Liver (tissue), 9 donors: Measurements from ENCODE around the gene COL7A1. TPM values are rescaled to one million over a fixed set of nuclear protein-coding genes. Genes with fewer than 3 reads are reported as not detected.

Experiments used
- DNase-seq: peaks from one replicate; pipeline ENCODE4 v3.0.0-alpha.2; 2017; ENCODE audit warnings: low spot score
- H3K27ac ChIP-seq, 2 donors: one replicate each; pipeline ENCODE4 v1.7.0; 2013; ENCODE audit warnings: inconsistent platforms in 2 of 2, low read length in 2 of 2, control low read depth in 1 of 2, low read depth in 1 of 2, mild to moderate bottlenecking in 1 of 2
- H3K27me3 ChIP-seq, 4 donors: one replicate each; pipeline versions ENCODE4 v1.6.1 to v1.7.0; 2013; ENCODE audit warnings: low read length in 3 of 4, inconsistent platforms in 1 of 4, mild to moderate bottlenecking in 1 of 4, moderate library complexity in 1 of 4; ENCODE audit not compliant: control insufficient read depth in 4 of 4, insufficient read depth in 4 of 4
- H3K36me3 ChIP-seq, 4 donors: one replicate each; pipeline versions ENCODE4 v1.6.1 to v1.7.0; 2013; ENCODE audit warnings: low read length in 3 of 4, mild to moderate bottlenecking in 3 of 4, low read depth in 1 of 4, moderate library complexity in 1 of 4; ENCODE audit not compliant: control insufficient read depth in 4 of 4, insufficient read depth in 3 of 4
- H3K4me1 ChIP-seq, 4 donors: one replicate each; pipeline versions ENCODE4 v1.6.1 to v1.7.0; 2013; ENCODE audit warnings: low read length in 3 of 4, mild to moderate bottlenecking in 3 of 4, moderate library complexity in 1 of 4; ENCODE audit not compliant: control insufficient read depth in 4 of 4, insufficient read depth in 4 of 4
- H3K4me3 ChIP-seq, 3 donors: one replicate each; pipeline versions ENCODE4 v1.6.1 to v1.7.0; 2013; ENCODE audit warnings: low read length in 3 of 3, control low read depth in 1 of 3, low read depth in 1 of 3, mild to moderate bottlenecking in 1 of 3
- H3K9ac ChIP-seq, 2 donors: one replicate each; pipeline ENCODE4 v1.7.0; 2013; ENCODE audit warnings: low read length in 2 of 2, mild to moderate bottlenecking in 2 of 2, moderate library complexity in 2 of 2, control low read depth in 1 of 2, low read depth in 1 of 2
- H3K9me3 ChIP-seq, 4 donors: one replicate each; pipeline versions ENCODE4 v1.6.1 to v1.7.0; 2013; ENCODE audit warnings: low read length in 3 of 4; ENCODE audit not compliant: control insufficient read depth in 4 of 4
- EGR1 ChIP-seq, 2 donors: IDR thresholded peaks; 2 replicates each; pipeline ENCODE4 v1.6.1; 2016 to 2018; ENCODE audit warnings: antibody characterized with exemption in 2 of 2, low read depth in 2 of 2
- FOXA1 ChIP-seq: IDR thresholded peaks from 2 replicates; pipeline ENCODE4 v1.6.1; 2016; ENCODE audit warnings: antibody characterized with exemption
- GABPA ChIP-seq, 2 donors: IDR thresholded peaks in 1 of 2; conservative IDR thresholded peaks in 1 of 2; 2 replicates each; pipeline ENCODE4 v1.6.1; 2016; ENCODE audit warnings: antibody characterized with exemption in 2 of 2, mild to moderate bottlenecking in 1 of 2, moderate library complexity in 1 of 2
- HNF4A ChIP-seq, 2 donors: conservative IDR thresholded peaks; 2 replicates each; pipeline ENCODE4 v1.6.1; 2016; ENCODE audit warnings: antibody characterized with exemption in 2 of 2, mild to moderate bottlenecking in 2 of 2
- HNF4G ChIP-seq: IDR thresholded peaks from 2 replicates; pipeline ENCODE4 v1.6.1; 2016; ENCODE audit warnings: antibody characterized with exemption
- JUND ChIP-seq, 2 donors: IDR thresholded peaks; 2 replicates each; pipeline ENCODE4 v1.6.1; 2016; ENCODE audit warnings: antibody characterized with exemption in 2 of 2
- NR2F2 ChIP-seq: IDR thresholded peaks from 2 replicates; pipeline ENCODE4 v1.6.1; 2016; ENCODE audit warnings: antibody characterized with exemption
- RAD21 ChIP-seq, 2 donors: IDR thresholded peaks; 2 replicates each; pipeline ENCODE4 v1.6.1; 2016; ENCODE audit warnings: antibody characterized with exemption in 2 of 2, mild to moderate bottlenecking in 2 of 2
- RXRA ChIP-seq, 2 donors: IDR thresholded peaks; 2 replicates each; pipeline ENCODE4 v1.6.1; 2017 to 2018; ENCODE audit warnings: antibody characterized with exemption in 2 of 2, mild to moderate bottlenecking in 1 of 2
- SP1 ChIP-seq: IDR thresholded peaks from 2 replicates; pipeline ENCODE4 v1.6.1; 2018; ENCODE audit warnings: antibody characterized with exemption, mild to moderate bottlenecking
- TAF1 ChIP-seq: conservative IDR thresholded peaks from 2 replicates; pipeline ENCODE4 v1.6.1; 2016; ENCODE audit warnings: antibody characterized with exemption, mild to moderate bottlenecking
- YY1 ChIP-seq: IDR thresholded peaks from 2 replicates; pipeline ENCODE4 v1.6.1; 2016; ENCODE audit warnings: antibody characterized with exemption, mild to moderate bottlenecking
- WGBS: extraction: QIAGEN DNeasy Blood & Tissue Kit; methylation state at CpG from one replicate; pipeline ENCODE4 v1.1.7; 2013; 5-methylcytosine and 5-hydroxymethylcytosine counted together
- polyA plus RNA-seq, 2 donors: library from polyadenylated mRNA; stranded (reverse) in 1 of 2; unstranded in 1 of 2; fragments of 200-250 nt in 1 of 2; fragments of >200 nt in 1 of 2; fragmentation: Nextera tagmentation in 1 of 2; extraction: Ambion mirVana in 1 of 2; gene quantifications; one replicate each; pipeline versions ENCODE4 v1.2.1 to v1.2.3, GENCODE V29; 2013 to 2015
- total RNA-seq, 2 donors: library from RNA; depleted of rRNA; stranded (reverse); fragments of >200 nt; gene quantifications; one replicate each; pipeline ENCODE4 v1.2.3, GENCODE V29; 2014
- TF ChIP-seq, protein P1 (sequence below): IDR thresholded peaks from 2 replicates; pipeline ENCODE4 v1.6.1; 2016; ENCODE audit warnings: antibody characterized with exemption
- TF ChIP-seq, protein P2 (sequence below): IDR thresholded peaks from 2 replicates; pipeline ENCODE4 v1.6.1; 2016; ENCODE audit warnings: antibody characterized with exemption, mild to moderate bottlenecking
- TF ChIP-seq, protein P3 (sequence below): fragments of 150-350 bp; IDR thresholded peaks from 2 replicates; pipeline ENCODE4 v1.5.1; 2017; ENCODE audit warnings: improper control_type of control experiment, low read depth, low read length; ENCODE audit not compliant: missing input control
- TF ChIP-seq, protein P4 (sequence below): IDR thresholded peaks from 2 replicates; pipeline ENCODE4 v1.6.1; 2016; ENCODE audit warnings: antibody characterized with exemption
- TF ChIP-seq, protein P5 (sequence below): IDR thresholded peaks from 2 replicates; pipeline ENCODE4 v1.6.1; 2016; ENCODE audit warnings: antibody characterized with exemption
- donor health status: healthy.
- donor health status: healthy.
- donor health status: healthy.
- donor health status: healthy.
- donor health status: healthy.

Gene COL7A1
- total and polyA plus RNA-seq, 4 donors = 0.24 to 0.84 (median 0.40) TPM

DNA sequence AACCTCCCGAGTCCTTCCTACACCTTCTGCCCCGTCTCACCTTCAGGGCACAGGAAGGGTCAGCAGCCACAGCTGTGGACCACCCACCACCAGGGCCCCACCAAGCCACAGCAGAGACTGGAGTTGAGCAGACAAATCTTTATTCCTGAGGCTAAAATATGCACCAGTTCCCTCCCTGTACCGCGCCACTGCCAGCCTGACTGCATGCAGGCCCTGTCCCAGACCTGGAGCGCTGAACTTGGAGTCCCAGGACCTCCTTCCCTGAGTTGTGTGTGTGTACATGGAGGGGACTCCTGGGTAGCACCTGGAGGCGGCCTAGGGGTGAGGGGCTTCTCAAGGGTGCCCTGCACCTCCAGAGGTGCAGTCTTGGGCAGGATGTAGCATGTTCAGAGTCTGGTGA lies 30.5 kb upstream of the COL7A1 start:
- TF ChIP-seq, protein P1, sequence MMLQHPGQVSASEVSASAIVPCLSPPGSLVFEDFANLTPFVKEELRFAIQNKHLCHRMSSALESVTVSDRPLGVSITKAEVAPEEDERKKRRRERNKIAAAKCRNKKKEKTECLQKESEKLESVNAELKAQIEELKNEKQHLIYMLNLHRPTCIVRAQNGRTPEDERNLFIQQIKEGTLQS = no peak
- TF ChIP-seq, protein P2, sequence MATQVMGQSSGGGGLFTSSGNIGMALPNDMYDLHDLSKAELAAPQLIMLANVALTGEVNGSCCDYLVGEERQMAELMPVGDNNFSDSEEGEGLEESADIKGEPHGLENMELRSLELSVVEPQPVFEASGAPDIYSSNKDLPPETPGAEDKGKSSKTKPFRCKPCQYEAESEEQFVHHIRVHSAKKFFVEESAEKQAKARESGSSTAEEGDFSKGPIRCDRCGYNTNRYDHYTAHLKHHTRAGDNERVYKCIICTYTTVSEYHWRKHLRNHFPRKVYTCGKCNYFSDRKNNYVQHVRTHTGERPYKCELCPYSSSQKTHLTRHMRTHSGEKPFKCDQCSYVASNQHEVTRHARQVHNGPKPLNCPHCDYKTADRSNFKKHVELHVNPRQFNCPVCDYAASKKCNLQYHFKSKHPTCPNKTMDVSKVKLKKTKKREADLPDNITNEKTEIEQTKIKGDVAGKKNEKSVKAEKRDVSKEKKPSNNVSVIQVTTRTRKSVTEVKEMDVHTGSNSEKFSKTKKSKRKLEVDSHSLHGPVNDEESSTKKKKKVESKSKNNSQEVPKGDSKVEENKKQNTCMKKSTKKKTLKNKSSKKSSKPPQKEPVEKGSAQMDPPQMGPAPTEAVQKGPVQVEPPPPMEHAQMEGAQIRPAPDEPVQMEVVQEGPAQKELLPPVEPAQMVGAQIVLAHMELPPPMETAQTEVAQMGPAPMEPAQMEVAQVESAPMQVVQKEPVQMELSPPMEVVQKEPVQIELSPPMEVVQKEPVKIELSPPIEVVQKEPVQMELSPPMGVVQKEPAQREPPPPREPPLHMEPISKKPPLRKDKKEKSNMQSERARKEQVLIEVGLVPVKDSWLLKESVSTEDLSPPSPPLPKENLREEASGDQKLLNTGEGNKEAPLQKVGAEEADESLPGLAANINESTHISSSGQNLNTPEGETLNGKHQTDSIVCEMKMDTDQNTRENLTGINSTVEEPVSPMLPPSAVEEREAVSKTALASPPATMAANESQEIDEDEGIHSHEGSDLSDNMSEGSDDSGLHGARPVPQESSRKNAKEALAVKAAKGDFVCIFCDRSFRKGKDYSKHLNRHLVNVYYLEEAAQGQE = no peak
- TF ChIP-seq HNF4A (conservative IDR thresholded peaks at IDR 0.05) (no peak), SP1 (no peak), EGR1 (IDR thresholded peaks at IDR 0.05; ENCODE audit: low read depth in 2 of 2) (no peak), RAD21 (IDR thresholded peaks at IDR 0.05) (no peak), GABPA (IDR thresholded peaks at IDR 0.05 in 1 of 2, conservative IDR thresholded peaks at IDR 0.05 in 1 of 2) (no peak), JUND (IDR thresholded peaks at IDR 0.05) (no peak), RXRA (IDR thresholded peaks at IDR 0.05) (no peak), NR2F2 (no peak), HNF4G (no peak), YY1 (no peak), TAF1 (no peak), FOXA1 (no peak)
- TF ChIP-seq, protein P3, sequence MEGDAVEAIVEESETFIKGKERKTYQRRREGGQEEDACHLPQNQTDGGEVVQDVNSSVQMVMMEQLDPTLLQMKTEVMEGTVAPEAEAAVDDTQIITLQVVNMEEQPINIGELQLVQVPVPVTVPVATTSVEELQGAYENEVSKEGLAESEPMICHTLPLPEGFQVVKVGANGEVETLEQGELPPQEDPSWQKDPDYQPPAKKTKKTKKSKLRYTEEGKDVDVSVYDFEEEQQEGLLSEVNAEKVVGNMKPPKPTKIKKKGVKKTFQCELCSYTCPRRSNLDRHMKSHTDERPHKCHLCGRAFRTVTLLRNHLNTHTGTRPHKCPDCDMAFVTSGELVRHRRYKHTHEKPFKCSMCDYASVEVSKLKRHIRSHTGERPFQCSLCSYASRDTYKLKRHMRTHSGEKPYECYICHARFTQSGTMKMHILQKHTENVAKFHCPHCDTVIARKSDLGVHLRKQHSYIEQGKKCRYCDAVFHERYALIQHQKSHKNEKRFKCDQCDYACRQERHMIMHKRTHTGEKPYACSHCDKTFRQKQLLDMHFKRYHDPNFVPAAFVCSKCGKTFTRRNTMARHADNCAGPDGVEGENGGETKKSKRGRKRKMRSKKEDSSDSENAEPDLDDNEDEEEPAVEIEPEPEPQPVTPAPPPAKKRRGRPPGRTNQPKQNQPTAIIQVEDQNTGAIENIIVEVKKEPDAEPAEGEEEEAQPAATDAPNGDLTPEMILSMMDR = no peak
- TF ChIP-seq, protein P4, sequence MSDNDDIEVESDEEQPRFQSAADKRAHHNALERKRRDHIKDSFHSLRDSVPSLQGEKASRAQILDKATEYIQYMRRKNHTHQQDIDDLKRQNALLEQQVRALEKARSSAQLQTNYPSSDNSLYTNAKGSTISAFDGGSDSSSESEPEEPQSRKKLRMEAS = no peak
- TF ChIP-seq, protein P5, sequence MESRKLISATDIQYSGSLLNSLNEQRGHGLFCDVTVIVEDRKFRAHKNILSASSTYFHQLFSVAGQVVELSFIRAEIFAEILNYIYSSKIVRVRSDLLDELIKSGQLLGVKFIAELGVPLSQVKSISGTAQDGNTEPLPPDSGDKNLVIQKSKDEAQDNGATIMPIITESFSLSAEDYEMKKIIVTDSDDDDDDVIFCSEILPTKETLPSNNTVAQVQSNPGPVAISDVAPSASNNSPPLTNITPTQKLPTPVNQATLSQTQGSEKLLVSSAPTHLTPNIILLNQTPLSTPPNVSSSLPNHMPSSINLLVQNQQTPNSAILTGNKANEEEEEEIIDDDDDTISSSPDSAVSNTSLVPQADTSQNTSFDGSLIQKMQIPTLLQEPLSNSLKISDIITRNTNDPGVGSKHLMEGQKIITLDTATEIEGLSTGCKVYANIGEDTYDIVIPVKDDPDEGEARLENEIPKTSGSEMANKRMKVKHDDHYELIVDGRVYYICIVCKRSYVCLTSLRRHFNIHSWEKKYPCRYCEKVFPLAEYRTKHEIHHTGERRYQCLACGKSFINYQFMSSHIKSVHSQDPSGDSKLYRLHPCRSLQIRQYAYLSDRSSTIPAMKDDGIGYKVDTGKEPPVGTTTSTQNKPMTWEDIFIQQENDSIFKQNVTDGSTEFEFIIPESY = no peak
- 97% methylated on average over 6 of the region's 6 CpGs for WGBS
- DNase-seq = no peak

More for the DNA sequence above, 30.5 kb upstream of the COL7A1 start:
- H3K4me3 ChIP-seq = no peak overlapping the region
- peaks cover 4 to 40% (median 9%) of the 10 kb centered on the region in 4 donors for H3K36me3 ChIP-seq
- no peaks in the 10 kb centered on the region for H3K27me3 ChIP-seq
- no peaks in the 10 kb centered on the region for H3K9me3 ChIP-seq
- no peaks in the 10 kb centered on the region for H3K4me1 ChIP-seq
- no peak overlapping the region for H3K27ac ChIP-seq
- no peak overlapping the region for H3K9ac ChIP-seq
